Bronchial epithelial cell (primary cell): ENCODE measurements around the gene CTTNBP2. TPM values are rescaled to one million over a fixed set of nuclear protein-coding genes. Genes with fewer than 3 reads are reported as not detected.
A peak's percentile ranks its signal among the peaks of the same experiment; 100 is the strongest.

ENCODE experiments used
- DNase-seq: peaks from one replicate; pipeline ENCODE4 v3.0.0-alpha.2; 2010; ENCODE audit warnings: low read depth
- FAIRE-seq: peaks from 2 replicates; lab custom pipeline; 2011; peaks lifted over from hg19 to GRCh38; lab: Jason Lieb, UNC
- H3K27me3 ChIP-seq: 2 replicates; pipeline ENCODE4 v1.5.1; 2011; ENCODE audit warnings: low read length; ENCODE audit not compliant: control insufficient read depth, insufficient read depth
- H3K36me3 ChIP-seq: 2 replicates; pipeline ENCODE4 v1.5.1; 2011; ENCODE audit warnings: low read length; ENCODE audit not compliant: control insufficient read depth, insufficient read depth
- H3K4me3 ChIP-seq: 2 replicates; pipeline ENCODE4 v1.5.1; 2011; ENCODE audit warnings: mild to moderate bottlenecking, low read depth, low read length, control low read depth
- CTCF ChIP-seq: IDR thresholded peaks from 2 replicates; pipeline ENCODE4 v1.5.1; 2011; ENCODE audit warnings: mild to moderate bottlenecking, moderate library complexity, low read length, control low read depth, inconsistent platforms; ENCODE audit not compliant: insufficient read depth, severe bottlenecking
- total RNA-seq: library from RNA; depleted of rRNA; stranded (reverse); fragments of >200 nt; gene quantifications from 2 replicates; pipeline ENCODE4 v1.2.1, GENCODE V29; 2014

Gene CTTNBP2
- total RNA-seq, 1 donor from 2014 or later: 0.26 TPM

DNA sequence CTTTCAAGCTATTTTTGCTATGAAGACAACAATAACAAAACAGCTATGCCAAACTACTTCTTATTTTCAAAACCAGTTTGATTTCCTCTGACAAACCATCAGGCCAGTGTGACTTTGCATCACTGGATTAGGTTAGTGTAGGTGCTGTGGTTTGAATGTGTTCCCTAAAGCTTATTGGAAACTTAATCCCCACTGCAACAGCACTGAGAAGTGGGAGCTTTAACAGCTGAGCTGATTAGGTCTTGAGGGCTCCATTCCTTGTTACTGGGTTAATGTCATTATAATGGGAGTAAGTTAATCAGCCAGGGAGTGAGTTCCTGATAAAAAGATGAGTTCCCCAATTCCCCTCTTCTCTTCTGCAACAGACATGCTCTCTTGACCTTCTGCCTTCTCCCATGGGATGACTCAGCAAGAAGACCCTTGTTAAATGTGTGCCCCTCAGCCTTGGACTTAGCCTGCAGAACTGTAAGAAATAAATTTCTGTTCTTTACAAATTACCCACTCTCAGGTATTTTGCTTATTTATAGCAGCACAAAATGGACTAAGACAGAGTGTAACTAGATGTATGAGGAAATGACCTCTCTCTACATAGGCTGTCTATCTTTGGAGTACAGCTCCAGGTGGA, 186.8 kb downstream of the CTTNBP2 start:
- Histone ChIP-seq H3K36me3 (no peaks in the 10 kb centered on the region), H3K4me3 (no peak overlapping the region), H3K27me3 (no peaks in the 10 kb centered on the region)
- DNase-seq (no peak), FAIRE-seq (no peak)
- TF ChIP-seq CTCF: no peak

- DNase-seq: no peak
- FAIRE-seq: no peak
- TF ChIP-seq CTCF: no peak
- Histone ChIP-seq H3K4me3 (no peak overlapping the region), H3K27me3 (no peaks in the 10 kb centered on the region), H3K36me3 (no peaks in the 10 kb centered on the region)
These were observed 187.4 kb downstream of the CTTNBP2 start for GRCh38 chr7:117685795-117686194.

DNA sequence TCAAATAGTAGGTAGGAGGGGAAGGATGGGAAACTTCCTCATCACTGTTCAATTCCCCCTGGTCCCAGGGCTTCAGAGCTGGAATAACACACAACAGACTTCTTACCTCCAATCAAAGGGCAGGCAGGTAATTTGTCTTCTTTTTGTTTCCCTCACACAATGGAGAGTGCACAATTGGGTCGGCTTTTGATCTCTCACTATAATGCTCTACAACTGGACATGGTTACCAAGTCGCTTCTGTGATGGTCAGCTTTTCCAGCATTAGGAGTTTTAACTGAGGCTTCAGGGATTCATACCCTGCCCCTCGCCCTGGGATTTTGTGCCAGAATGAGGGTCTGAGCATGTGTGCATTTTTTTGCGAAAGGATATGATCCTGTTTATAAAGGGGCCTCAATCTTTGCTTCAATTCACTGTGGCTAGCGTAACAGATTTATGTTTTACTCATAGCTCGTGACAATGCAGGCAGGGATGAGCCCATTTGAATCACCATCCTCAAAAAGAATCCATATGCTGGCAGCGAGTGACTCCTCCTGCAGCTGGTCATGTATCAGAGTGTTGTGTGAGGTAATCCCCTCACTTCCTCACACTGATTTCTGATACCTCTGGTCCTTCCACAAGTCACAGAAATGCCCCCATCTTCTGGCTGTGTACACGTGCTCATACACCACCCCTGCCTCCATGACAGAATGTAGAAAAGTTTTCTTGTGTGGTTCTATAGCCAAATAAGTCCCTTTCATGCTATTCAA, 189.6 kb downstream of the CTTNBP2 start:
- FAIRE-seq (no peak), DNase-seq (peak; percentile 37)
- no peak for TF ChIP-seq CTCF
- Histone ChIP-seq H3K4me3 (no peak overlapping the region), H3K27me3 (no peaks in the 10 kb centered on the region), H3K36me3 (no peaks in the 10 kb centered on the region)

DNA sequence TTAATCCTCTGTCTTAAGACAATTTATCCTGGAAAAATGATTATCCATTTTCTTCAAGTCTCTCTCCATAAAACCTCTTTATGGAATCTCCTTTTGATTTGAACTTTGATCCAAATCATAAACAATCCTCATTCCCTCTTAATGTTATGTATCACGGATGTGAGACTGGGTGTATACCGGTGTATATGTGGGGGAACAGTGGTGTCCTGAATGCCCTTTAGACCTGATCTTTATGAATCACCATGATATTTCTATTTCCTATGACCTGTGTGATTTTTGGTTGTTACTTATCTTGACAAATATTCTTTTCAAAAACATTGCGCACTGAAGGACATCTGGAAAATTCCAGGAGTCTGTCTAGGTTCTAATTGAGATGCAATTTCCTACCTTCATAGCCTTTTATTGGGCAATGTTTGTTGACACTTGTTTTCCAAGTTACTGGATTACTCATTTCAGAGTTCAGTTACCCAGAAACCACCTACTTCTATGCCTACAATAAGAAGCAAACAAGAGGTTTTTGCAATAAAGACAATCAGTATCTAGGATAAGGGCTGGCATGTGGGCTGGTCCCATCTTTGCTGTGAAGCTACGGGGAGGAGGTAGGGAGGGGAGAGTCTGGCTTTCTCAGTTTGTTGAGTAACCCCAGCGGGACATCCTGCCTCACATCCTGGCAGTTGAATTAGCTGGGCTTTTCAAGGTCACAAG, 190.4 kb downstream of the CTTNBP2 start:
- no peaks in the 10 kb centered on the region for H3K27me3 ChIP-seq
- TF ChIP-seq CTCF: no peak
- no peak overlapping the region for H3K4me3 ChIP-seq
- FAIRE-seq (peak; percentile 97), DNase-seq (peak; percentile 97)
- H3K36me3 ChIP-seq: no peaks in the 10 kb centered on the region

DNA sequence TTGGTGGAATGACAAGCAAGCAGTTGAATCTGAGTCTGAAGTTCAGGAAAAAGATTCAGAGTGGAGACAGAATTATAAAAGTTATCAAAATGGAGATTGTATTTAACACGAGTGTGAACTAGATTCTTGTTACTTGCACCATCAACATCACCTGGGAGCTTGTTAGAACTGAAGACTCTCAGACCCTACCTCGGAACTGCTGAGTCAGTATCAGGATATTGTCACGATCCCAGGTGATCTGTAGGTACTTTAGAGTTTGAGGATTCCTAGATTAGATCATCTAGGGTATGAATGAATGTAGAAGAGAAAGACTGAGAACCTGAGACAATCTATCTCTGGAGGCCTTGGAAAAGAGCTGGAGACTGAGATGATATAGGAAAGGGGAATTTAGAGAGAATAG, 194.1 kb downstream of the CTTNBP2 start:
- no peaks in the 10 kb centered on the region for H3K27me3 ChIP-seq
- no peak overlapping the region for H3K4me3 ChIP-seq
- H3K36me3 ChIP-seq: no peaks in the 10 kb centered on the region
- FAIRE-seq: no peak
- DNase-seq: no peak
- TF ChIP-seq CTCF: no peak
